ENCODE measurements around the gene SNCAIP.

DNA sequence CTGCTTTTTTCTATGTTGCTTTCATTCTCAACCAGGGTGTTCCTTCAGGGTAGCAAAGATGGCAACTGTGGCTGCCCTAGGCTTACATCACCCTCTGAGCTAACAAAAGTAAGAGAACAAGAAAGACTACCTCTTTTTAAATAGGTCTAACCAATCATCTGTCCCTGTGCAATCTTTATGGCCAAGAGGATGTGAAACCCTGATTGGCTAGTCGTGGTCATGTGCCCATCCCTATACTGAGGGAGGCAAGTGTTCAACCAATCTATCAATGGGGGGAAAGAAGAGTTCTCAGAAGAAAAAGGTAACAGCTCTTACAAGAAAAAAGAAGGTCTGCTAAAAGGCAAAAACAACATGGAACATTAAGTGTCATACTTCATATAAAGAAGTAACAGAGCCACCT lies 11.7 kb upstream of the SNCAIP start:
- TF ChIP-seq, protein P1, sequence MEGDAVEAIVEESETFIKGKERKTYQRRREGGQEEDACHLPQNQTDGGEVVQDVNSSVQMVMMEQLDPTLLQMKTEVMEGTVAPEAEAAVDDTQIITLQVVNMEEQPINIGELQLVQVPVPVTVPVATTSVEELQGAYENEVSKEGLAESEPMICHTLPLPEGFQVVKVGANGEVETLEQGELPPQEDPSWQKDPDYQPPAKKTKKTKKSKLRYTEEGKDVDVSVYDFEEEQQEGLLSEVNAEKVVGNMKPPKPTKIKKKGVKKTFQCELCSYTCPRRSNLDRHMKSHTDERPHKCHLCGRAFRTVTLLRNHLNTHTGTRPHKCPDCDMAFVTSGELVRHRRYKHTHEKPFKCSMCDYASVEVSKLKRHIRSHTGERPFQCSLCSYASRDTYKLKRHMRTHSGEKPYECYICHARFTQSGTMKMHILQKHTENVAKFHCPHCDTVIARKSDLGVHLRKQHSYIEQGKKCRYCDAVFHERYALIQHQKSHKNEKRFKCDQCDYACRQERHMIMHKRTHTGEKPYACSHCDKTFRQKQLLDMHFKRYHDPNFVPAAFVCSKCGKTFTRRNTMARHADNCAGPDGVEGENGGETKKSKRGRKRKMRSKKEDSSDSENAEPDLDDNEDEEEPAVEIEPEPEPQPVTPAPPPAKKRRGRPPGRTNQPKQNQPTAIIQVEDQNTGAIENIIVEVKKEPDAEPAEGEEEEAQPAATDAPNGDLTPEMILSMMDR (IDR thresholded peaks at IDR 0.05) = no peak
- no peak for TF ChIP-seq POLR2A (IDR thresholded peaks at IDR 0.05)

Measured in adrenal gland (tissue), 5 donors.